Mucosa of stomach (tissue), 1 donor: ENCODE results near the gene PRR14.

Experiments
- H3K27me3 ChIP-seq: one replicate; pipeline ENCODE4 v1.7.0; 2013; ENCODE audit warnings: mild to moderate bottlenecking, low read length; ENCODE audit not compliant: control insufficient read depth, insufficient read depth
- H3K36me3 ChIP-seq: one replicate; pipeline ENCODE4 v1.7.0; 2013; ENCODE audit warnings: low read length; ENCODE audit not compliant: control insufficient read depth, insufficient read depth
- H3K4me1 ChIP-seq: one replicate; pipeline ENCODE4 v1.7.0; 2013; ENCODE audit warnings: mild to moderate bottlenecking, low read length; ENCODE audit not compliant: control insufficient read depth, insufficient read depth
- H3K4me3 ChIP-seq: one replicate; pipeline ENCODE4 v1.7.0; 2013; ENCODE audit warnings: low read length
- H3K9ac ChIP-seq: one replicate; pipeline ENCODE4 v1.7.0; 2013; ENCODE audit warnings: mild to moderate bottlenecking, low read length, moderate library complexity
- H3K9me3 ChIP-seq: one replicate; pipeline ENCODE4 v1.7.0; 2013; ENCODE audit warnings: mild to moderate bottlenecking, low read length, moderate library complexity; ENCODE audit not compliant: control insufficient read depth
- donor health status: Pancreatic carcinoma.

The PRR14 gene

GRCh38 chr16:30656974-30657865 is 6.5 kb downstream of the PRR14 start:
- Histone ChIP-seq H3K4me1 (peaks cover 31% of the 10 kb centered on the region), H3K4me3 (peak overlapping the region; percentile 3), H3K27me3 (no peaks in the 10 kb centered on the region), H3K9ac (peak overlapping the region; percentile 22), H3K9me3 (no peaks in the 10 kb centered on the region), H3K36me3 (peaks cover 7% of the 10 kb centered on the region)

- Histone ChIP-seq H3K4me3 (peak within 1 kb of the TSS; percentile 92), H3K9me3 (no peaks in the 10 kb centered on the region), H3K9ac (peak within 1 kb of the TSS; percentile 99), H3K4me1 (peaks cover 26% of the 10 kb centered on the region), H3K27me3 (no peaks in the 10 kb centered on the region), H3K36me3 (peaks cover 8% of the 10 kb centered on the region)
These were observed 7.3 kb downstream of the PRR14 start, which contains the start of gene FBRS for GRCh38 chr16:30657866-30658730. FBRS (plus strand) TSS chr16:30658431; CDS start chr16:30659519, 1,088 bp downstream.

- Histone ChIP-seq H3K36me3 (peaks cover 8% of the 10 kb centered on the region), H3K4me3 (peak overlapping the region; percentile 92), H3K4me1 (peaks cover 26% of the 10 kb centered on the region), H3K9me3 (no peaks in the 10 kb centered on the region), H3K9ac (peak overlapping the region; percentile 99), H3K27me3 (no peaks in the 10 kb centered on the region)
These were observed 8.2 kb downstream of the PRR14 start for GRCh38 chr16:30658731-30659506.

- Histone ChIP-seq H3K9ac (peak overlapping the region; percentile 99), H3K36me3 (peaks cover 8% of the 10 kb centered on the region), H3K4me1 (peaks cover 26% of the 10 kb centered on the region), H3K9me3 (no peaks in the 10 kb centered on the region), H3K27me3 (no peaks in the 10 kb centered on the region), H3K4me3 (peak overlapping the region; percentile 92)
These were observed 9.0 kb downstream of the PRR14 start for GRCh38 chr16:30659507-30660423.

- Histone ChIP-seq H3K9me3 (no peaks in the 10 kb centered on the region), H3K4me1 (peaks cover 26% of the 10 kb centered on the region), H3K4me3 (peak overlapping the region; percentile 77), H3K36me3 (peaks cover 11% of the 10 kb centered on the region), H3K27me3 (no peaks in the 10 kb centered on the region), H3K9ac (peak overlapping the region; percentile 99)
These were observed 9.9 kb downstream of the PRR14 start for GRCh38 chr16:30660424-30661261.

- Histone ChIP-seq H3K27me3 (no peaks in the 10 kb centered on the region), H3K9ac (no peak overlapping the region), H3K9me3 (no peaks in the 10 kb centered on the region), H3K4me1 (peaks cover 17% of the 10 kb centered on the region), H3K4me3 (no peak overlapping the region), H3K36me3 (peaks cover 17% of the 10 kb centered on the region)
These were observed 11.7 kb downstream of the PRR14 start for GRCh38 chr16:30662449-30662848.

- Histone ChIP-seq H3K9me3 (no peaks in the 10 kb centered on the region), H3K36me3 (peaks cover 22% of the 10 kb centered on the region), H3K4me1 (peaks cover 15% of the 10 kb centered on the region), H3K4me3 (no peak overlapping the region), H3K27me3 (no peaks in the 10 kb centered on the region), H3K9ac (no peak overlapping the region)
These were observed 12.3 kb downstream of the PRR14 start for GRCh38 chr16:30663038-30663437.

GRCh38 chr16:30663820-30664219 is 13.1 kb downstream of the PRR14 start:
- Histone ChIP-seq H3K4me1 (peaks cover 15% of the 10 kb centered on the region), H3K9me3 (no peaks in the 10 kb centered on the region), H3K4me3 (no peak overlapping the region), H3K9ac (no peak overlapping the region), H3K27me3 (no peaks in the 10 kb centered on the region), H3K36me3 (peaks cover 22% of the 10 kb centered on the region)

- peaks cover 22% of the 10 kb centered on the region for H3K36me3 ChIP-seq
- no peaks in the 10 kb centered on the region for H3K9me3 ChIP-seq
- H3K9ac ChIP-seq: no peak overlapping the region
- H3K27me3 ChIP-seq: no peaks in the 10 kb centered on the region
- peaks cover 15% of the 10 kb centered on the region for H3K4me1 ChIP-seq
- H3K4me3 ChIP-seq: no peak overlapping the region
These were observed 13.9 kb downstream of the PRR14 start for GRCh38 chr16:30664616-30665109.

GRCh38 chr16:30665155-30665829 is 14.5 kb downstream of the PRR14 start:
- Histone ChIP-seq H3K4me3 (no peak overlapping the region), H3K9ac (no peak overlapping the region), H3K9me3 (no peaks in the 10 kb centered on the region), H3K27me3 (no peaks in the 10 kb centered on the region), H3K4me1 (peaks cover 11% of the 10 kb centered on the region), H3K36me3 (peaks cover 22% of the 10 kb centered on the region)
